CD4-positive, alpha-beta T cell treated with Interleukin-17A for 4 hours (primary cell): ENCODE data around the gene MALAT1.

Experiments
- DNase-seq: peaks from one replicate; pipeline ENCODE4 v3.0.0-alpha.2; 2020; ENCODE audit warnings: mixed read lengths

Gene MALAT1

DNA sequence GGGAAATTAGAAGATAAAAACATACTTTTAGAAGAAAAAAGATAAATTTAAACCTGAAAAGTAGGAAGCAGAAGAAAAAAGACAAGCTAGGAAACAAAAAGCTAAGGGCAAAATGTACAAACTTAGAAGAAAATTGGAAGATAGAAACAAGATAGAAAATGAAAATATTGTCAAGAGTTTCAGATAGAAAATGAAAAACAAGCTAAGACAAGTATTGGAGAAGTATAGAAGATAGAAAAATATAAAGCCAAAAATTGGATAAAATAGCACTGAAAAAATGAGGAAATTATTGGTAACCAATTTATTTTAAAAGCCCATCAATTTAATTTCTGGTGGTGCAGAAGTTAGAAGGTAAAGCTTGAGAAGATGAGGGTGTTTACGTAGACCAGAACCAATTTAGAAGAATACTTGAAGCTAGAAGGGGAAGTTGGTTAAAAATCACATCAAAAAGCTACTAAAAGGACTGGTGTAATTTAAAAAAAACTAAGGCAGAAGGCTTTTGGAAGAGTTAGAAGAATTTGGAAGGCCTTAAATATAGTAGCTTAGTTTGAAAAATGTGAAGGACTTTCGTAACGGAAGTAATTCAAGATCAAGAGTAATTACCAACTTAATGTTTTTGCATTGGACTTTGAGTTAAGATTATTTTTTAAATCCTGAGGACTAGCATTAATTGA is 1.0 kb downstream of the MALAT1 start:
- DNase-seq: no peak

DNA sequence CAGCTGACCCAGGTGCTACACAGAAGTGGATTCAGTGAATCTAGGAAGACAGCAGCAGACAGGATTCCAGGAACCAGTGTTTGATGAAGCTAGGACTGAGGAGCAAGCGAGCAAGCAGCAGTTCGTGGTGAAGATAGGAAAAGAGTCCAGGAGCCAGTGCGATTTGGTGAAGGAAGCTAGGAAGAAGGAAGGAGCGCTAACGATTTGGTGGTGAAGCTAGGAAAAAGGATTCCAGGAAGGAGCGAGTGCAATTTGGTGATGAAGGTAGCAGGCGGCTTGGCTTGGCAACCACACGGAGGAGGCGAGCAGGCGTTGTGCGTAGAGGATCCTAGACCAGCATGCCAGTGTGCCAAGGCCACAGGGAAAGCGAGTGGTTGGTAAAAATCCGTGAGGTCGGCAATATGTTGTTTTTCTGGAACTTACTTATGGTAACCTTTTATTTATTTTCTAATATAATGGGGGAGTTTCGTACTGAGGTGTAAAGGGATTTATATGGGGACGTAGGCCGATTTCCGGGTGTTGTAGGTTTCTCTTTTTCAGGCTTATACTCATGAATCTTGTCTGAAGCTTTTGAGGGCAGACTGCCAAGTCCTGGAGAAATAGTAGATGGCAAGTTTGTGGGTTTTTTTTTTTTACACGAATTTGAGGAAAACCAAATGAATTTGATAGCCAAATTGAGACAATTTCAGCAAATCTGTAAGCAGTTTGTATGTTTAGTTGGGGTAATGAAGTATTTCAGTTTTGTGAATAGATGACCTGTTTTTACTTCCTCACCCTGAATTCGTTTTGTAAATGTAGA is 1.7 kb downstream of the MALAT1 start:
- peak; percentile 46 for DNase-seq

DNA sequence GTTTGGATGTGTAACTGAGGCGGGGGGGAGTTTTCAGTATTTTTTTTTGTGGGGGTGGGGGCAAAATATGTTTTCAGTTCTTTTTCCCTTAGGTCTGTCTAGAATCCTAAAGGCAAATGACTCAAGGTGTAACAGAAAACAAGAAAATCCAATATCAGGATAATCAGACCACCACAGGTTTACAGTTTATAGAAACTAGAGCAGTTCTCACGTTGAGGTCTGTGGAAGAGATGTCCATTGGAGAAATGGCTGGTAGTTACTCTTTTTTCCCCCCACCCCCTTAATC is 2.3 kb downstream of the MALAT1 start:
- no peak for DNase-seq

GRCh38 chr11:65501472-65502273 is 2.8 kb downstream of the MALAT1 start:
- no peak for DNase-seq

GRCh38 chr11:65502274-65502554 is 3.4 kb downstream of the MALAT1 start:
- no peak for DNase-seq

GRCh38 chr11:65502555-65503367 is 3.9 kb downstream of the MALAT1 start:
- DNase-seq: peak; percentile 18

DNA sequence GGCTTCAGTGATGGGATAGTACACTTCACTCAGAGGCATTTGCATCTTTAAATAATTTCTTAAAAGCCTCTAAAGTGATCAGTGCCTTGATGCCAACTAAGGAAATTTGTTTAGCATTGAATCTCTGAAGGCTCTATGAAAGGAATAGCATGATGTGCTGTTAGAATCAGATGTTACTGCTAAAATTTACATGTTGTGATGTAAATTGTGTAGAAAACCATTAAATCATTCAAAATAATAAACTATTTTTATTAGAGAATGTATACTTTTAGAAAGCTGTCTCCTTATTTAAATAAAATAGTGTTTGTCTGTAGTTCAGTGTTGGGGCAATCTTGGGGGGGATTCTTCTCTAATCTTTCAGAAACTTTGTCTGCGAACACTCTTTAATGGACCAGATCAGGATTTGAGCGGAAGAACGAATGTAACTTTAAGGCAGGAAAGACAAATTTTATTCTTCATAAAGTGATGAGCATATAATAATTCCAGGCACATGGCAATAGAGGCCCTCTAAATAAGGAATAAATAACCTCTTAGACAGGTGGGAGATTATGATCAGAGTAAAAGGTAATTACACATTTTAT is 4.6 kb downstream of the MALAT1 start:
- no peak for DNase-seq

DNA sequence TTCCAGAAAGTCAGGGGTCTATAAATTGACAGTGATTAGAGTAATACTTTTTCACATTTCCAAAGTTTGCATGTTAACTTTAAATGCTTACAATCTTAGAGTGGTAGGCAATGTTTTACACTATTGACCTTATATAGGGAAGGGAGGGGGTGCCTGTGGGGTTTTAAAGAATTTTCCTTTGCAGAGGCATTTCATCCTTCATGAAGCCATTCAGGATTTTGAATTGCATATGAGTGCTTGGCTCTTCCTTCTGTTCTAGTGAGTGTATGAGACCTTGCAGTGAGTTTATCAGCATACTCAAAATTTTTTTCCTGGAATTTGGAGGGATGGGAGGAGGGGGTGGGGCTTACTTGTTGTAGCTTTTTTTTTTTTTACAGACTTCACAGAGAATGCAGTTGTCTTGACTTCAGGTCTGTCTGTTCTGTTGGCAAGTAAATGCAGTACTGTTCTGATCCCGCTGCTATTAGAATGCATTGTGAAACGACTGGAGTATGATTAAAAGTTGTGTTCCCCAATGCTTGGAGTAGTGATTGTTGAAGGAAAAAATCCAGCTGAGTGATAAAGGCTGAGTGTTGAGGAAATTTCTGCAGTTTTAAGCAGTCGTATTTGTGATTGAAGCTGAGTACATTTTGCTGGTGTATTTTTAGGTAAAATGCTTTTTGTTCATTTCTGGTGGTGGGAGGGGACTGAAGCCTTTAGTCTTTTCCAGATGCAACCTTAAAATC is 5.3 kb downstream of the MALAT1 start:
- DNase-seq: no peak

DNA sequence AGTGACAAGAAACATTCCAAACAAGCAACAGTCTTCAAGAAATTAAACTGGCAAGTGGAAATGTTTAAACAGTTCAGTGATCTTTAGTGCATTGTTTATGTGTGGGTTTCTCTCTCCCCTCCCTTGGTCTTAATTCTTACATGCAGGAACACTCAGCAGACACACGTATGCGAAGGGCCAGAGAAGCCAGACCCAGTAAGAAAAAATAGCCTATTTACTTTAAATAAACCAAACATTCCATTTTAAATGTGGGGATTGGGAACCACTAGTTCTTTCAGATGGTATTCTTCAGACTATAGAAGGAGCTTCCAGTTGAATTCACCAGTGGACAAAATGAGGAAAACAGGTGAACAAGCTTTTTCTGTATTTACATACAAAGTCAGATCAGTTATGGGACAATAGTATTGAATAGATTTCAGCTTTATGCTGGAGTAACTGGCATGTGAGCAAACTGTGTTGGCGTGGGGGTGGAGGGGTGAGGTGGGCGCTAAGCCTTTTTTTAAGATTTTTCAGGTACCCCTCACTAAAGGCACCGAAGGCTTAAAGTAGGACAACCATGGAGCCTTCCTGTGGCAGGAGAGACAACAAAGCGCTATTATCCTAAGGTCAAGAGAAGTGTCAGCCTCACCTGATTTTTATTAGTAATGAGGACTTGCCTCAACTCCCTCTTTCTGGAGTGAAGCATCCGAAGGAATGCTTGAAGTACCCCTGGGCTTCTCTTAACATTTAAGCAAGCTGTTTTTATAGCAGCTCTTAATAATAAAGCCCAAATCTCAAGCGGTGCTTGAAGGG is 6.0 kb downstream of the MALAT1 start:
- DNase-seq: no peak

DNA sequence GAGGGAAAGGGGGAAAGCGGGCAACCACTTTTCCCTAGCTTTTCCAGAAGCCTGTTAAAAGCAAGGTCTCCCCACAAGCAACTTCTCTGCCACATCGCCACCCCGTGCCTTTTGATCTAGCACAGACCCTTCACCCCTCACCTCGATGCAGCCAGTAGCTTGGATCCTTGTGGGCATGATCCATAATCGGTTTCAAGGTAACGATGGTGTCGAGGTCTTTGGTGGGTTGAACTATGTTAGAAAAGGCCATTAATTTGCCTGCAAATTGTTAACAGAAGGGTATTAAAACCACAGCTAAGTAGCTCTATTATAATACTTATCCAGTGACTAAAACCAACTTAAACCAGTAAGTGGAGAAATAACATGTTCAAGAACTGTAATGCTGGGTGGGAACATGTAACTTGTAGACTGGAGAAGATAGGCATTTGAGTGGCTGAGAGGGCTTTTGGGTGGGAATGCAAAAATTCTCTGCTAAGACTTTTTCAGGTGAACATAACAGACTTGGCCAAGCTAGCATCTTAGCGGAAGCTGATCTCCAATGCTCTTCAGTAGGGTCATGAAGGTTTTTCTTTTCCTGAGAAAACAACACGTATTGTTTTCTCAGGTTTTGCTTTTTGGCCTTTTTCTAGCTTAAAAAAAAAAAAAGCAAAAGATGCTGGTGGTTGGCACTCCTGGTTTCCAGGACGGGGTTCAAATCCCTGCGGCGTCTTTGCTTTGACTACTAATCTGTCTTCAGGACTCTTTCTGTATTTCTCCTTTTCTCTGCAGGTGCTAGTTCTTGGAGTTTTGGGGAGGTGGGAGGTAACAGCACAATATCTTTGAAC is 6.8 kb downstream of the MALAT1 start:
- no peak for DNase-seq

GRCh38 chr11:65506290-65506771 is 7.5 kb downstream of the MALAT1 start:
- DNase-seq: no peak

- DNase-seq: peak; percentile 43
Measured at GRCh38 chr11:65506772-65507505, 8.1 kb downstream of the MALAT1 start.

DNA sequence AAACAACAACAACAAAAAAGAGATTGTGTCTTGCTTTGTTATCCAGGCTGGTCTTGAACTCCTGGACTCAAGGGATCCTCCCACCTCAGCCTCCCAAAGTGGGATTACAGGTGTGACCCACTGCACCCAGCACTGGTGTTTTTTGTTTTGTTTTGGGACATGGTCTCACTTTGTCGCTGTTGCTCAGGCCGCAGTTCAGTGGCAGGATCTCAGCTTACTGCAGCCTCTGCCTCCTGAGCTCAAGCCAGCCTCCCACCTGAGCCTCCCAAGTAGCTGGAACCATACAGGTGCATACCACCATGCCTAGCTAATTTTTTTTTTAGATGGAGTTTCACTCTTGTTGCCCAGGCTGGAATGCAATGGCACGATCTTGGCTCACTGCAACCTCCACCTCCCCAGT is 13.5 kb downstream of the MALAT1 start:
- DNase-seq: peak; percentile 0

DNA sequence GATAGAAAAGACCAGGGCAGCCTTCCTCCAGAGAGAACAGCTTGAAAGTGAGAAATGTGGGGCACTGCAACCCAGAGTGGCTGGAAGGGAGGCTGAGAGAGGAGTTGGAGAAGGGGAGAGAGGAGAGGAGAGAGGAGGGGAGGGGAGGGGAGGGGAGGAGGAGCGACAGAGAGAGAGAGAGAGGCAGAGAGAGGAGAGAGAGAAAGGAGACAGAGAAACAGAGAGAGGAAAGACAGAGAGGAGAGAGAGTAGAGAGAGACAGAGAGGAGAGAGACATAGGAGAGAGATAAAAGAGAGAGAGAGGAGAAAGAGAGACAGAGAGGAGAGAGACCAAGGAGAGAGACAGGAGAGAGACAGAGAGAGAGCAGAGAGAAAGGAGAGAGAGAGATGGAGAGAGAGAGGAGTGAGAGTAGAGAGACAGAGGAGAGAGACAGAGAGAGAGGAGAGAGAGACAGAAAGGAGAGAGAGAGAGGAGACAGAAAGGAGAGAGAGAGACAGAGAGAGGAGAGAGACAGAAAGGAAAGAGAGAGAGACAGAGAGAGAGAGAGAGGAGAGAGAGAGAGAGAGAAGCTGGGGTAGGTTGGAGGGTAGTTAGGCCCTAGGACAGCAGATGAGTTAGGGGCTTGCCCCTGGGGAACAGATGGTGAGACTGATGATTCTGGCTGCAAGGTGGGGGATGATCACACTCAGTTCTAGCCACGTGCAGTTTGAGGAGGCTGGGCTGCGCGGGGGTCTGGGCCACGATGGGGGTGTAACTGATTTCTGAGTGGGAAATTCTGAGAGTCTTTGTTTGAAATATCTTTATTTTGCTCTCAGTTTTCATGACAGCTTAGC is 17.5 kb downstream of the MALAT1 start:
- DNase-seq: peak; percentile 1

DNA sequence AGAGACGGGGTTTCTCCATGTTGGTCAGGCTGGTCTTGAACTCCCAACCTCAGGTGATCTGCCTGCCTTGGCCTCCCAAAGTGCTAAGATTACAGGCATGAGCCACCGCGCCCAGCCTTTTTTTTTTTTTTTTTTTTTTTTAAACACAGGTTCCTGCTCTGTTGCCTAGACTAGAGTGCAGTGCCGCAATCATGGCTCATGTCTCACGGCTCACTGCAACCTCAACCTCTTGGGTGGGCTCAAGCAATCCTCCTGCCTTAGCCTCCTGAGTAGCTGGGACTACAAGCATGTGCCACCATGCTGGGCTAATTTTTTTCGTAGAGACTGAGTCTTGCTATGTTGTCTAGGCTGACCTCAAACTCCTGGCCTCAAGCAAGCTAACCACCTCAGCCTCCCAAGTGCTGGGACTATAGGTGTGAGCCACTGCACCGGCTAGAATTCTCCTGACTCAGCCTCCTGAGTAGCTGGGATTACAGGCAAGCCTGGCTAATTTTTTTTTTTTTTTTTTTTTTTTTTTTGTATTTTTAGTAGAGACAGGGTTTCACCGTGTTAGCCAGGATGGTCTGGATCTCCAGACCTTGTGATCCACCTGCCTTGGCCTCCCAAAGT is 20.2 kb downstream of the MALAT1 start:
- DNase-seq: peak; percentile 0

DNA sequence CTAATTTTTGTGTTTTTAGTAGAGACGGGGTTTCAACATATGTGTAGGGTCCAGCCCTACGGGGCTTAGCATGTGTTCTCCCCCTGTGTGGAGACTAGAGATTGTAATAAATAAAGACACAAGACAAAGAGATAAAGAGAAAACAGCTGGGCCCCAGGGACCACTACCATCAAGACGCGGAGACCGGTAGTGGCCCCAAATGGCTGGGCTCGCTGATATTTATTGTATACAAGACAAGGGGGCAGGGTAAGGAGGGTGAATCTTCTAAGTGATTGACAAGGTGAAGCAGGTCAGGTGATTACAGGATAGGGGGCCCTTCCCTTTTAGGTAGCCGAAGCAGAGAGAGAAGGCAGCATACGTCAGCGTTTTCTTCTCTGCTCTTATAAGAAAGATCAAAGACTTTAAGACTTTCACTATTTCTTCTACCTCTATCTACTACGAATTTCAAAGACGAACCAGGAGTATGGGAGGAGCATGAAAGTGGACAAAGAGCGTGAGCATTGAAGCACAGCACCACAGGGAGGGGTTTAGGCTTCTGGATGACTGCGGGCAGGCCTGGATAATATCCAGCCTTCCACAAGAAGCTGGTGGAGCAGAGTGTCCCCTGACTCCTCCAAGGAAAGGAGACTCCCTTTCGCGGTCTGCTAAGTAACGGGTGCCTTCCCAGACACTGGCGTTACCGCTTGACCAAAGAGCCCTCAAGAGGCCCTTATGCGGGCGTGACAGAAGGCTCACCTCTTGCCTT is 23.1 kb downstream of the MALAT1 start:
- peak; percentile 27 for DNase-seq
